GM23338 (cell line): ENCODE data around the gene HS1BP3. TPM values are rescaled to one million over a fixed set of nuclear protein-coding genes. Genes with fewer than 3 reads are reported as not detected.

ENCODE experiments used
- ATAC-seq: fragments of 200-7000 bp; cut with Tn5 transposase; 3 replicates; pipeline ENCODE4 v1.9.1; 2020
- DNase-seq: peaks from one replicate; pipeline ENCODE4 v3.0.0-alpha.2; 2015; ENCODE audit warnings: low spot score
- H2AFZ ChIP-seq: fragments of 200-600 bp; sonication (generic); 2 replicates; pipeline ENCODE4 v1.8.0; 2016; ENCODE audit warnings: antibody characterized with exemption, mild to moderate bottlenecking, moderate library complexity
- H3F3A ChIP-seq: fragments of 200-600 bp; sonication (generic); replicated peaks from 2 replicates; pipeline ENCODE4 v1.8.0; 2017; ENCODE audit warnings: antibody characterized with exemption, mixed run types, low read depth
- H3K27ac ChIP-seq: fragments of 200-600 bp; sonication (generic); 2 replicates; pipeline ENCODE4 v1.6.1; 2016; ENCODE audit warnings: low read depth
- H3K27me3 ChIP-seq: fragments of 200-600 bp; sonication (generic); 2 replicates; pipeline ENCODE4 v1.8.0; 2016; ENCODE audit warnings: mild to moderate bottlenecking, mixed run types, moderate library complexity; ENCODE audit not compliant: insufficient read depth
- H3K36me3 ChIP-seq: fragments of 200-600 bp; sonication (generic); 2 replicates; pipeline ENCODE4 v1.8.0; 2016; ENCODE audit warnings: mild to moderate bottlenecking; ENCODE audit not compliant: insufficient read depth
- H3K4me1 ChIP-seq: fragments of 200-600 bp; sonication (generic); 2 replicates; pipeline ENCODE4 v1.8.0; 2016; ENCODE audit warnings: mild to moderate bottlenecking, moderate library complexity; ENCODE audit not compliant: insufficient read depth
- H3K4me2 ChIP-seq: fragments of 200-600 bp; sonication (generic); 2 replicates; pipeline ENCODE4 v1.7.1; 2017; ENCODE audit warnings: mixed run types
- H3K4me3 ChIP-seq: fragments of 200-600 bp; sonication (generic); 2 replicates; pipeline ENCODE4 v1.6.1; 2016; ENCODE audit warnings: mixed run types
- H3K79me2 ChIP-seq: fragments of 200-600 bp; sonication (generic); replicated peaks from 2 replicates; pipeline ENCODE4 v1.8.0; 2017; ENCODE audit warnings: mild to moderate bottlenecking; ENCODE audit not compliant: insufficient read depth
- H3K9me2 ChIP-seq: fragments of 200-600 bp; sonication (generic); 2 replicates; pipeline ENCODE4 v1.8.0; 2017; ENCODE audit not compliant: insufficient read depth
- H4K20me1 ChIP-seq: fragments of 200-600 bp; sonication (generic); replicated peaks from 2 replicates; pipeline ENCODE4 v1.8.0; 2017; ENCODE audit warnings: mild to moderate bottlenecking; ENCODE audit not compliant: insufficient read depth
- H3K27ac Mint-ChIP-seq: 2 replicates; pipeline ENCODE4 v1.8.0; 2020; ENCODE audit warnings: inconsistent platforms, mild to moderate bottlenecking, moderate library complexity, mixed read lengths
- H3K27me3 Mint-ChIP-seq: 3 replicates; pipeline ENCODE4 v1.8.0; 2022; ENCODE audit warnings: low read depth, mild to moderate bottlenecking, moderate library complexity, mixed read lengths, inconsistent platforms; ENCODE audit not compliant: insufficient read depth, poor library complexity
- H3K36me3 Mint-ChIP-seq: 3 replicates; pipeline ENCODE4 v1.8.0; 2021; ENCODE audit warnings: low read depth, mild to moderate bottlenecking, inconsistent platforms, moderate library complexity, mixed read lengths
- H3K4me1 Mint-ChIP-seq: 3 replicates; pipeline ENCODE4 v1.8.0; 2020; ENCODE audit warnings: mild to moderate bottlenecking, inconsistent platforms, mixed read lengths
- H3K4me3 Mint-ChIP-seq: 3 replicates; pipeline ENCODE4 v1.8.0; 2021; ENCODE audit warnings: moderate library complexity, mild to moderate bottlenecking, inconsistent platforms, mixed read lengths
- H3K9me3 Mint-ChIP-seq: 3 replicates; pipeline ENCODE4 v1.8.0; 2020; ENCODE audit warnings: moderate library complexity, mild to moderate bottlenecking, inconsistent platforms, mixed read lengths
- CREB1 ChIP-seq: fragments of 250-450 bp; sonication (Bioruptor Pico); IDR thresholded peaks from 2 replicates; pipeline ENCODE4 v1.5.0; 2020; ENCODE audit warnings: low read depth, mild to moderate bottlenecking, moderate library complexity
- ETS1 ChIP-seq: IDR thresholded peaks from 2 replicates; pipeline ENCODE4 v1.6.1; 2016; ENCODE audit warnings: antibody characterized with exemption
- EZH2 ChIP-seq: fragments of 200-600 bp; sonication (generic); IDR thresholded peaks from one replicate; pipeline ENCODE4 v1.8.0; 2017; ENCODE audit warnings: antibody characterized with exemption, mild to moderate bottlenecking, low read depth; ENCODE audit not compliant: unreplicated experiment
- EZH2phosphoT487 ChIP-seq: fragments of 200-600 bp; sonication (generic); IDR thresholded peaks from one replicate; pipeline ENCODE4 v1.8.1; 2018; ENCODE audit warnings: antibody characterized with exemption; ENCODE audit not compliant: unreplicated experiment
- JUNB ChIP-seq: IDR thresholded peaks from one replicate; pipeline ENCODE4 v1.6.1; 2016; ENCODE audit warnings: antibody characterized with exemption; ENCODE audit not compliant: unreplicated experiment
- POLR2AphosphoS5 ChIP-seq: IDR thresholded peaks from 2 replicates; pipeline ENCODE4 v1.6.1; 2016; ENCODE audit warnings: antibody characterized with exemption, low read depth
- STAT1 ChIP-seq: IDR thresholded peaks from one replicate; pipeline ENCODE4 v1.6.1; 2016; ENCODE audit warnings: antibody characterized with exemption; ENCODE audit not compliant: unreplicated experiment
- ZNF114 ChIP-seq: fragments of 250-450 bp; sonication (Bioruptor Pico); IDR thresholded peaks from 2 replicates; pipeline ENCODE4 v1.5.0; 2020; ENCODE audit warnings: mild to moderate bottlenecking, moderate library complexity
- ZNF331 ChIP-seq: fragments of 250-450 bp; sonication (Bioruptor Pico); IDR thresholded peaks from 2 replicates; pipeline ENCODE4 v1.5.0; 2020; ENCODE audit warnings: low read depth, mild to moderate bottlenecking, moderate library complexity
- ZNF462 ChIP-seq: fragments of 250-450 bp; sonication (Bioruptor Pico); IDR thresholded peaks from 2 replicates; pipeline ENCODE4 v1.5.0; 2020; ENCODE audit warnings: mild to moderate bottlenecking, moderate library complexity
- polyA plus RNA-seq: library from polyadenylated mRNA; unstranded; fragments of >200 nt; fragmentation: Nextera tagmentation; extraction: Ambion mirVana; gene quantifications from 2 replicates; pipeline ENCODE4 v1.2.1, GENCODE V29; 2016
- total RNA-seq: library from RNA; depleted of rRNA; stranded (reverse); fragments of >200 nt; shearing (Covaris generic); gene quantifications from 2 replicates; pipeline ENCODE4 v1.2.3, GENCODE V29; 2014
- TF ChIP-seq, protein P1 (sequence below), 2 experiments: fragments of 200-600 bp in 1 of 2; sonication (generic) in 1 of 2; conservative IDR thresholded peaks; 2 replicates each; pipeline versions ENCODE4 v1.5.1 to v1.6.1; 2016 to 2017; ENCODE audit warnings: antibody characterized with exemption in 2 of 2, low read depth in 2 of 2, mild to moderate bottlenecking in 2 of 2, moderate library complexity in 1 of 2

HS1BP3 gene
- total and polyA plus RNA-seq, 2 experiments from 2014 or later, result 7.2 to 15.0 TPM

- H3K79me2 ChIP-seq, result no peaks in the 10 kb centered on the region
- no peaks in the 10 kb centered on the region for H4K20me1 ChIP-seq
- Mint-ChIP-seq H3K27me3 (peaks cover 14% of the 10 kb centered on the region), H3K27ac (no peak overlapping the region), H3K4me3 (no peak overlapping the region), H3K36me3 (no peaks in the 10 kb centered on the region), H3K4me1 (peaks cover 5% of the 10 kb centered on the region; the same call in 1 of the 3 replicates), H3K9me3 (peaks cover 11% of the 10 kb centered on the region; the same call in 2 of the 3 replicates)
- H3K4me1 ChIP-seq, result no peaks in the 10 kb centered on the region
- H3K27me3 ChIP-seq, result no peaks in the 10 kb centered on the region
- 0 out of 2 replicates have a peak, but pooled peaks cover 3% of the 10 kb centered on the region for H3K36me3 ChIP-seq
- TF ChIP-seq ETS1, result no peak
- no peak for TF ChIP-seq CREB1 (CRISPR knock-in tag)
- TF ChIP-seq ZNF462, result no peak
- TF ChIP-seq EZH2phosphoT487, result no peak
- no peak for TF ChIP-seq JUNB
- TF ChIP-seq ZNF114 (CRISPR knock-in tag), result no peak
- TF ChIP-seq, protein P1, sequence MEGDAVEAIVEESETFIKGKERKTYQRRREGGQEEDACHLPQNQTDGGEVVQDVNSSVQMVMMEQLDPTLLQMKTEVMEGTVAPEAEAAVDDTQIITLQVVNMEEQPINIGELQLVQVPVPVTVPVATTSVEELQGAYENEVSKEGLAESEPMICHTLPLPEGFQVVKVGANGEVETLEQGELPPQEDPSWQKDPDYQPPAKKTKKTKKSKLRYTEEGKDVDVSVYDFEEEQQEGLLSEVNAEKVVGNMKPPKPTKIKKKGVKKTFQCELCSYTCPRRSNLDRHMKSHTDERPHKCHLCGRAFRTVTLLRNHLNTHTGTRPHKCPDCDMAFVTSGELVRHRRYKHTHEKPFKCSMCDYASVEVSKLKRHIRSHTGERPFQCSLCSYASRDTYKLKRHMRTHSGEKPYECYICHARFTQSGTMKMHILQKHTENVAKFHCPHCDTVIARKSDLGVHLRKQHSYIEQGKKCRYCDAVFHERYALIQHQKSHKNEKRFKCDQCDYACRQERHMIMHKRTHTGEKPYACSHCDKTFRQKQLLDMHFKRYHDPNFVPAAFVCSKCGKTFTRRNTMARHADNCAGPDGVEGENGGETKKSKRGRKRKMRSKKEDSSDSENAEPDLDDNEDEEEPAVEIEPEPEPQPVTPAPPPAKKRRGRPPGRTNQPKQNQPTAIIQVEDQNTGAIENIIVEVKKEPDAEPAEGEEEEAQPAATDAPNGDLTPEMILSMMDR (conservative IDR thresholded peaks at IDR 0.05; ENCODE audit: low read depth in 2 of 2), result no peak
- TF ChIP-seq POLR2AphosphoS5, result no peak
- TF ChIP-seq EZH2, result no peak
- TF ChIP-seq ZNF331, result no peak
- no peak for TF ChIP-seq STAT1
- H3K9me2 ChIP-seq, result no peaks in the 10 kb centered on the region; the same call in 1 of the 2 replicates
- H3K27ac ChIP-seq, result no peak overlapping the region
- H3F3A ChIP-seq, result no peaks in the 10 kb centered on the region
- no peak overlapping the region for H3K4me2 ChIP-seq
- DNase-seq, result no peak
- H2AFZ ChIP-seq, result no peak overlapping the region
- ATAC-seq, result no peak
- no peak overlapping the region for H3K4me3 ChIP-seq
Observed at GRCh38 chr2:20578266-20578894, 72.5 kb downstream of the HS1BP3 start.
